ENCODE data around the gene STMP1. TPM values are rescaled to one million over a fixed set of nuclear protein-coding genes. Genes with fewer than 3 reads are reported as not detected.

STMP1 gene
- total RNA-seq, 2 donors from 2014 or later: 33.1 to 38.2 TPM

DNA sequence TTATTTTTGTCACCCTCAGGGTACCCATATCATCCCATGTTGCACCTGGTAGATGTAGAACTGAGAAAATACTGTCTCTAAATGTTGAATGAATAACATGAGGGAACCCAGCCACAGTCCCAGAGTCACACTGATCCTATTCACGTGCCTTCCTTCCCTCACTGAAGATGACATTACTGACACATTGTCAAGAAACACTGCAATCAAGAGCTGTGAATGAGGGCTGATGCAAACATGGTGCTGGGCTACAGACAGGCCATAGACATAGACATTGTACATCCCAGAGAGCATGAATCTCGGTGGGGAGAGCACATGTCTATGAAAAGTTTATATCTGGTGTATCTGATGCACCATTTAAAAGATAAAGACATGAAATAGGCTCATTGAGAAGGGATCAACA, 55.9 kb downstream of the STMP1 start:
- peaks cover 5% of the 10 kb centered on the region for H3K4me1 Mint-ChIP-seq

DNA sequence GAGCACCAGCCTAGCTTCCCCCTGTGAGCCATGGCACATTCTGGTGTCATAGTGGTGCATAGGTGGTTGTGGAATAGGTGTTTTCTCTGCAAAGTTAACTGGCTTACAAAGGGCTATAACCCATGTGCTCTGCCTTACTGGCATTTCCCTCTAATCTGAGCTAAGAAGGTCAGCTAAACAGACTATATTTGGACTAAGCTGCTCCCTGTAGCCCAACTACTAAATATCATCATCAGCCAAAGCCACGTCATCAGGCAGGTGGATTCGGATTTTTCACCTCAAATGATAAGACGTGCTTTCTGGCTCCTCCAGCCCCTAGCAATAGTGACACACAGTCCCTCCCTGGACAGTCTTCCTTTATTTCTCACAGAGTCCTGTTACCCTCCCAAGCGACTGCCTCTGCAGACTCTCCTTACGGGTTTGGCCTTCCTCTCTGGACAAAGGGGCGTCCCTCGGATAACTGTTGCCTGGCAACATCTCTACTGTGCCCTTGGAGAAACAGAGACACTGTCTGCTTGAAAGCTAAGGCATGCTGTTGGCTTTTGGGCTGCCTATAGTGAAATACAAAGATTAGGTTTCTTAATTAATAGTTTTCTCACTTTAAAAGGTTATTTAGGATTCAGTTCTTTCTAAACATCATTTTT, 56.6 kb downstream of the STMP1 start:
- Histone ChIP-seq H3K4me3 (ENCODE audit: low read length) (no peak overlapping the region), H3K27me3 (ENCODE audit: control insufficient read depth, insufficient read depth, low read length, poor library complexity, severe bottlenecking) (no peaks in the 10 kb centered on the region), H3K9ac (ENCODE audit: extremely low read depth, low read length, poor library complexity, severe bottlenecking) (no peak overlapping the region), H3K4me1 (ENCODE audit: control insufficient read depth, insufficient read depth, low read length) (peaks cover 6% of the 10 kb centered on the region), H3K36me3 (ENCODE audit: control insufficient read depth, insufficient read depth, low read length) (no peaks in the 10 kb centered on the region), H3K9me3 (ENCODE audit: control insufficient read depth, low read length) (no peaks in the 10 kb centered on the region), H3K27ac (ENCODE audit: low read depth, low read length) (no peak overlapping the region)
- H3K27me3 Mint-ChIP-seq (ENCODE audit: insufficient read depth): no peaks in the 10 kb centered on the region
- H3K9me3 Mint-ChIP-seq: no peaks in the 10 kb centered on the region
- 74 to 87% methylated on average over 5 to 7 of the region's 7 CpGs for WGBS, 2 experiments (ENCODE audit: insufficient coverage in 1 of 2, insufficient read length in 1 of 2)
- H3K36me3 Mint-ChIP-seq (ENCODE audit: low read depth): no peaks in the 10 kb centered on the region
- no peak overlapping the region for H3K27ac Mint-ChIP-seq
- DNase-seq: no peak
- H3K4me3 Mint-ChIP-seq: no peak overlapping the region
- peaks cover 9% of the 10 kb centered on the region for H3K4me1 Mint-ChIP-seq
- TF ChIP-seq, protein P1, sequence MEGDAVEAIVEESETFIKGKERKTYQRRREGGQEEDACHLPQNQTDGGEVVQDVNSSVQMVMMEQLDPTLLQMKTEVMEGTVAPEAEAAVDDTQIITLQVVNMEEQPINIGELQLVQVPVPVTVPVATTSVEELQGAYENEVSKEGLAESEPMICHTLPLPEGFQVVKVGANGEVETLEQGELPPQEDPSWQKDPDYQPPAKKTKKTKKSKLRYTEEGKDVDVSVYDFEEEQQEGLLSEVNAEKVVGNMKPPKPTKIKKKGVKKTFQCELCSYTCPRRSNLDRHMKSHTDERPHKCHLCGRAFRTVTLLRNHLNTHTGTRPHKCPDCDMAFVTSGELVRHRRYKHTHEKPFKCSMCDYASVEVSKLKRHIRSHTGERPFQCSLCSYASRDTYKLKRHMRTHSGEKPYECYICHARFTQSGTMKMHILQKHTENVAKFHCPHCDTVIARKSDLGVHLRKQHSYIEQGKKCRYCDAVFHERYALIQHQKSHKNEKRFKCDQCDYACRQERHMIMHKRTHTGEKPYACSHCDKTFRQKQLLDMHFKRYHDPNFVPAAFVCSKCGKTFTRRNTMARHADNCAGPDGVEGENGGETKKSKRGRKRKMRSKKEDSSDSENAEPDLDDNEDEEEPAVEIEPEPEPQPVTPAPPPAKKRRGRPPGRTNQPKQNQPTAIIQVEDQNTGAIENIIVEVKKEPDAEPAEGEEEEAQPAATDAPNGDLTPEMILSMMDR (conservative IDR thresholded peaks at IDR 0.05): no peak

More for the DNA sequence above, 55.9 kb downstream of the STMP1 start:
- no peak for DNase-seq
- H3K27ac Mint-ChIP-seq: no peak overlapping the region
- no peaks in the 10 kb centered on the region for H3K27me3 Mint-ChIP-seq (ENCODE audit: insufficient read depth)
- Histone ChIP-seq H3K27me3 (ENCODE audit: control insufficient read depth, insufficient read depth, low read length, poor library complexity, severe bottlenecking) (no peaks in the 10 kb centered on the region), H3K9me3 (ENCODE audit: control insufficient read depth, low read length) (no peaks in the 10 kb centered on the region), H3K4me1 (ENCODE audit: control insufficient read depth, insufficient read depth, low read length) (peaks cover 6% of the 10 kb centered on the region), H3K36me3 (ENCODE audit: control insufficient read depth, insufficient read depth, low read length) (no peaks in the 10 kb centered on the region), H3K9ac (ENCODE audit: extremely low read depth, low read length, poor library complexity, severe bottlenecking) (no peak overlapping the region), H3K27ac (ENCODE audit: low read depth, low read length) (no peak overlapping the region), H3K4me3 (ENCODE audit: low read length) (no peak overlapping the region)
- 86 to 88% methylated on average over 1 to 2 of the region's 2 CpGs for WGBS, 2 experiments (ENCODE audit: insufficient coverage in 1 of 2, insufficient read length in 1 of 2)
- no peaks in the 10 kb centered on the region for H3K36me3 Mint-ChIP-seq (ENCODE audit: low read depth)
- no peaks in the 10 kb centered on the region for H3K9me3 Mint-ChIP-seq
- TF ChIP-seq, protein P1 (conservative IDR thresholded peaks at IDR 0.05): no peak
- no peak overlapping the region for H3K4me3 Mint-ChIP-seq

DNA sequence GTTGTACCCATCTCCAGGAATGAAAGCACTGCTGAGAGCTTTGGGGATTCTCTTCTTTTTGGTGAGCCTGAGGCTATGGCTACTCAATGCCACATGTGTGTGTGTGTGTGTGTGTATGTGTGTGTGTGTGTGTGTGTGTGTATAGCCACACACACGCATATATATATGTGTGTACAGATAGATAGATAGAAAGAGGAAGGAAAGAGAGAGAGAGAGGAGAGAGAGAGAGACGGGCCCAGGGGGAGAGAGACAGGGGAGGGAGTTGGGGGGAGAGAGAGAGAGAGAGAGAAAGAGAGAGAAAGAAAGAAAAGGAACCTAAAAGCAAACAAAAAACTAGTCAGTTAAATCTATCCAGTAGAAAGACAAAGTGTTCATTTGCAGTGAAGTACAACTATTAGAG, 57.4 kb downstream of the STMP1 start:
- no peak overlapping the region for H3K27ac ChIP-seq (ENCODE audit: low read depth, low read length)
- Mint-ChIP-seq H3K27me3 (ENCODE audit: insufficient read depth) (no peaks in the 10 kb centered on the region), H3K4me3 (no peak overlapping the region), H3K36me3 (ENCODE audit: low read depth) (no peaks in the 10 kb centered on the region), H3K27ac (no peak overlapping the region), H3K9me3 (no peaks in the 10 kb centered on the region), H3K4me1 (peaks cover 9% of the 10 kb centered on the region)
- no peaks in the 10 kb centered on the region for H3K9me3 ChIP-seq (ENCODE audit: control insufficient read depth, low read length)
- 90 to 100% methylated on average over 1 of the region's 2 CpGs for WGBS, 2 experiments (ENCODE audit: insufficient coverage in 1 of 2, insufficient read length in 1 of 2)
- TF ChIP-seq, protein P1 (conservative IDR thresholded peaks at IDR 0.05): no peak
- H3K27me3 ChIP-seq (ENCODE audit: control insufficient read depth, insufficient read depth, low read length, poor library complexity, severe bottlenecking): no peaks in the 10 kb centered on the region
- H3K4me1 ChIP-seq (ENCODE audit: control insufficient read depth, insufficient read depth, low read length): no peaks in the 10 kb centered on the region
- no peak for DNase-seq
- no peak overlapping the region for H3K4me3 ChIP-seq (ENCODE audit: low read length)
- no peaks in the 10 kb centered on the region for H3K36me3 ChIP-seq (ENCODE audit: control insufficient read depth, insufficient read depth, low read length)
- H3K9ac ChIP-seq (ENCODE audit: extremely low read depth, low read length, poor library complexity, severe bottlenecking): no peak overlapping the region
